Activated CD4-positive, CD25-positive, alpha-beta regulatory T cell treated with anti-CD3 and anti-CD28 coated beads, Interleukin-2, amount 50 U/mL, for 72 hours (primary cell): ENCODE data around the gene MND1.

Source experiments
- DNase-seq: peaks from one replicate; pipeline ENCODE4 v3.0.0; 2021

The MND1 gene

GRCh38 chr4:153344131-153345011 lies at the start of gene MND1:
Gene MND1, plus strand, starts transcription at chr4:153344688. Its CDS starts 50 bp downstream, at chr4:153344738.
- DNase-seq: peak; percentile 94

GRCh38 chr4:153295131-153295755 lies 49.2 kb upstream of the MND1 start:
- no peak for DNase-seq

GRCh38 chr4:153296040-153296823 lies 48.3 kb upstream of the MND1 start:
- no peak for DNase-seq

- DNase-seq: no peak
Observed at GRCh38 chr4:153297116-153297515, 47.4 kb upstream of the MND1 start.

GRCh38 chr4:153310793-153311192 lies 33.7 kb upstream of the MND1 start:
- DNase-seq: no peak

- no peak for DNase-seq
Observed at GRCh38 chr4:153314915-153315314, 29.6 kb upstream of the MND1 start.

- no peak for DNase-seq
Observed at GRCh38 chr4:153318696-153319320, 25.7 kb upstream of the MND1 start.

GRCh38 chr4:153322791-153323190 lies 21.7 kb upstream of the MND1 start:
- DNase-seq: no peak

- no peak for DNase-seq
Observed at GRCh38 chr4:153324046-153324445, 20.4 kb upstream of the MND1 start.

- no peak for DNase-seq
Observed at GRCh38 chr4:153325558-153325957, 18.9 kb upstream of the MND1 start.

- DNase-seq: no peak
Observed at GRCh38 chr4:153326513-153326912, 18.0 kb upstream of the MND1 start.

- DNase-seq: no peak
Observed at GRCh38 chr4:153327247-153327646, 17.2 kb upstream of the MND1 start.

GRCh38 chr4:153332936-153333335 lies 11.6 kb upstream of the MND1 start:
- no peak for DNase-seq

- no peak for DNase-seq
Observed at GRCh38 chr4:153333874-153334273, 10.6 kb upstream of the MND1 start.

GRCh38 chr4:153335665-153336064 lies 8.8 kb upstream of the MND1 start:
- no peak for DNase-seq

- no peak for DNase-seq
Observed at GRCh38 chr4:153337686-153338085, 6.8 kb upstream of the MND1 start.

- no peak for DNase-seq
Observed at GRCh38 chr4:153341575-153342090, 2.9 kb upstream of the MND1 start.

GRCh38 chr4:153342751-153343552 lies 1.5 kb upstream of the MND1 start:
- DNase-seq: no peak

- DNase-seq: peak; percentile 52
Observed at GRCh38 chr4:153345012-153345981, 809 bp downstream of the MND1 start.

GRCh38 chr4:153346031-153346430 lies 1.5 kb downstream of the MND1 start:
- no peak for DNase-seq

GRCh38 chr4:153346563-153346962 lies 2.1 kb downstream of the MND1 start:
- DNase-seq: no peak
